Measurements from ENCODE around the gene C19orf47. TPM values are rescaled to one million over a fixed set of nuclear protein-coding genes. Genes with fewer than 3 reads are reported as not detected.

The C19orf47 gene
- total RNA-seq, 1 donor, result 9.1 TPM

GRCh38 chr19:40283414-40284250 is 64.6 kb downstream of the C19orf47 start:
- TF ChIP-seq CTCF (IDR thresholded peaks at IDR 0.05; ENCODE audit: insufficient read depth, low read length), result no peak
- peak overlapping the region; percentile 90 for H3K4me3 ChIP-seq (ENCODE audit: low read depth, low read length)
- no peak for DNase-seq (ENCODE audit: low read depth)

GRCh38 chr19:40282920-40283319 is 65.3 kb downstream of the C19orf47 start:
- TF ChIP-seq CTCF (IDR thresholded peaks at IDR 0.05; ENCODE audit: insufficient read depth, low read length), result no peak
- no peak for DNase-seq (ENCODE audit: low read depth)

GRCh38 chr19:40282209-40282580 is 66.0 kb downstream of the C19orf47 start:
- H3K4me3 ChIP-seq (ENCODE audit: low read depth, low read length), result no peak overlapping the region
- no peak for TF ChIP-seq CTCF (IDR thresholded peaks at IDR 0.05; ENCODE audit: insufficient read depth, low read length)
- no peak for DNase-seq (ENCODE audit: low read depth)

More at GRCh38 chr19:40282920-40283319, 65.3 kb downstream of the C19orf47 start:
- peak overlapping the region; percentile 90 for H3K4me3 ChIP-seq (ENCODE audit: low read depth, low read length)

- TF ChIP-seq CTCF (IDR thresholded peaks at IDR 0.05; ENCODE audit: insufficient read depth, low read length), result no peak
- no peak for DNase-seq (ENCODE audit: low read depth)
- H3K4me3 ChIP-seq (ENCODE audit: low read depth, low read length), result no peak overlapping the region
Observed at GRCh38 chr19:40281381-40282208, 66.6 kb downstream of the C19orf47 start.

GRCh38 chr19:40280608-40281221 is 67.5 kb downstream of the C19orf47 start:
- TF ChIP-seq CTCF (IDR thresholded peaks at IDR 0.05; ENCODE audit: insufficient read depth, low read length), result no peak
- DNase-seq (ENCODE audit: low read depth), result no peak
- H3K4me3 ChIP-seq (ENCODE audit: low read depth, low read length), result no peak overlapping the region

GRCh38 chr19:40279761-40280607 is 68.2 kb downstream of the C19orf47 start:
- no peak for DNase-seq (ENCODE audit: low read depth)
- TF ChIP-seq CTCF (IDR thresholded peaks at IDR 0.05; ENCODE audit: insufficient read depth, low read length), result no peak
- no peak overlapping the region for H3K4me3 ChIP-seq (ENCODE audit: low read depth, low read length)

Data from fibroblast of the aortic adventitia (primary cell).